ENCODE results near the gene TPCN2. TPM values are rescaled to one million over a fixed set of nuclear protein-coding genes. Genes with fewer than 3 reads are reported as not detected.
A peak's percentile ranks its signal among the peaks of the same experiment; 100 is the strongest.
"Not testable (repeated sequence)": the region's sequence is repeated elsewhere in the genome, so short reads cannot be mapped to it uniquely, and the experiment has no call there.

The TPCN2 gene
- total RNA-seq, 1 experiment from 2014 or later: 20.6 TPM

DNA sequence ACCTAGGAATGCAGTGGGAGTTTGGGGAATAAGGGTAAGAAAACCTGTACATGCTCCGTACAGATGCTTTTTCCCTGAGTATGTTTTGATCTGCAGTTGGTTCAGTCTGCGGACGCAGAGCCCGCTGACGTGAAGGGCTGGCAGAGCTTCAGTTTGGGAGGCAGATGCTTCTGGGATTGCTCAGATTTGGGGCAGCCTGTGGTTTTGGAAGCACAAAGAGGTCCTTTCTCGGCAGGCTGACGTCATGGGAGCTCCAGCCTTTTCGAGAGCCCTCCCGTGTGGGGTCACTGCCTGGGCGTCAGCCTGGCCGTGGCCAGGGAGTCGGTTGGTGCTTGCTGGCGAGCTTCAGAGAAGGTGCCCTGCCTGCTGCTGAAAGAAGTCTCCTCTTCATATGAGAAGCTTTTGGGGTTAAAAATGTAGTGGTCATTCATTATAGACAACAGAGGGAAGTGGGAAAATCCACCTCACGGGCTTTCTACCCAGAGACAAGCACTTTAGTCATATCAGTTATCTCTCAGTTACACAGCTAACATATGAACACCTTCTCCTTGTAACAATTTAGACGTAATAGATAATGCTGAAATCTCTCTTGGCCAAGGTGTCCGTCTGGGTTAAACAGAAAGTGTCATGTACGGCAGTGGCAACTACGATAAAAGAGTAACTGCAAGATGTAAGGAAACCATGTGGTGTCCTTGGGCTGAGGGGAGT lies 26.8 kb downstream of the TPCN2 start:
- in situ Hi-C loops (cut with HindIII; ENCODE audit: low pct_unique_long_range_greater_than_20kb, low sequenced_read_pairs): no loop called here
- CTCF ChIA-PET: no interaction called here

GRCh38 chr11:69076129-69076791 lies 27.5 kb downstream of the TPCN2 start:
- ATAC-seq (no peak), DNase-seq (ENCODE audit: low read depth, low spot score) (no peak)
- H3K4me3 ChIP-seq (ENCODE audit: low read depth in 2 of 2, low read length in 2 of 2): no peak overlapping the region
- H3K4me1 ChIP-seq (ENCODE audit: control insufficient read depth, insufficient read depth, low read length): no peaks in the 10 kb centered on the region
- no peaks in the 10 kb centered on the region for H3K9me3 ChIP-seq (ENCODE audit: control insufficient read depth, insufficient read depth, low read depth, low read length)
- no peak overlapping the region for H3K27ac ChIP-seq (ENCODE audit: low read length)
- BruUV-seq (replicated peaks): no TSS peak
- POLR2A ChIA-PET: no interaction called here
- in situ Hi-C loops (cut with HindIII; ENCODE audit: low pct_unique_long_range_greater_than_20kb, low sequenced_read_pairs): no loop called here
- intact Hi-C loops (cut with micrococcal nuclease; ENCODE audit: unreplicated experiment): no loop called here
- no peaks in the 10 kb centered on the region for H3K36me3 ChIP-seq (ENCODE audit: control insufficient read depth, insufficient read depth, low read length)
- no peaks in the 10 kb centered on the region for H3K27me3 ChIP-seq (ENCODE audit: control insufficient read depth, insufficient read depth, low read length)
- CTCF ChIA-PET: no interaction called here
- TF ChIP-seq POLR2AphosphoS5 (IDR thresholded peaks at IDR 0.05; ENCODE audit: low read depth, low read length) (no peak), SIN3A (IDR thresholded peaks at IDR 0.05; ENCODE audit: borderline replicate concordance, insufficient read depth, low read depth, low read length) (no peak), TCF7L2 (IDR thresholded peaks at IDR 0.05; ENCODE audit: low read depth, low read length) (no peak), CTCF (IDR thresholded peaks at IDR 0.05) (no peak)
- TF ChIP-seq, protein P1, sequence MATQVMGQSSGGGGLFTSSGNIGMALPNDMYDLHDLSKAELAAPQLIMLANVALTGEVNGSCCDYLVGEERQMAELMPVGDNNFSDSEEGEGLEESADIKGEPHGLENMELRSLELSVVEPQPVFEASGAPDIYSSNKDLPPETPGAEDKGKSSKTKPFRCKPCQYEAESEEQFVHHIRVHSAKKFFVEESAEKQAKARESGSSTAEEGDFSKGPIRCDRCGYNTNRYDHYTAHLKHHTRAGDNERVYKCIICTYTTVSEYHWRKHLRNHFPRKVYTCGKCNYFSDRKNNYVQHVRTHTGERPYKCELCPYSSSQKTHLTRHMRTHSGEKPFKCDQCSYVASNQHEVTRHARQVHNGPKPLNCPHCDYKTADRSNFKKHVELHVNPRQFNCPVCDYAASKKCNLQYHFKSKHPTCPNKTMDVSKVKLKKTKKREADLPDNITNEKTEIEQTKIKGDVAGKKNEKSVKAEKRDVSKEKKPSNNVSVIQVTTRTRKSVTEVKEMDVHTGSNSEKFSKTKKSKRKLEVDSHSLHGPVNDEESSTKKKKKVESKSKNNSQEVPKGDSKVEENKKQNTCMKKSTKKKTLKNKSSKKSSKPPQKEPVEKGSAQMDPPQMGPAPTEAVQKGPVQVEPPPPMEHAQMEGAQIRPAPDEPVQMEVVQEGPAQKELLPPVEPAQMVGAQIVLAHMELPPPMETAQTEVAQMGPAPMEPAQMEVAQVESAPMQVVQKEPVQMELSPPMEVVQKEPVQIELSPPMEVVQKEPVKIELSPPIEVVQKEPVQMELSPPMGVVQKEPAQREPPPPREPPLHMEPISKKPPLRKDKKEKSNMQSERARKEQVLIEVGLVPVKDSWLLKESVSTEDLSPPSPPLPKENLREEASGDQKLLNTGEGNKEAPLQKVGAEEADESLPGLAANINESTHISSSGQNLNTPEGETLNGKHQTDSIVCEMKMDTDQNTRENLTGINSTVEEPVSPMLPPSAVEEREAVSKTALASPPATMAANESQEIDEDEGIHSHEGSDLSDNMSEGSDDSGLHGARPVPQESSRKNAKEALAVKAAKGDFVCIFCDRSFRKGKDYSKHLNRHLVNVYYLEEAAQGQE (IDR thresholded peaks at IDR 0.05; ENCODE audit: insufficient read depth in 1 of 2, low read depth in 2 of 2, low read length in 1 of 2): no peak

More for the DNA sequence above, 26.8 kb downstream of the TPCN2 start:
- no peak for TF ChIP-seq SIN3A (IDR thresholded peaks at IDR 0.05; ENCODE audit: borderline replicate concordance, insufficient read depth, low read depth, low read length)
- no peak for TF ChIP-seq TCF7L2 (IDR thresholded peaks at IDR 0.05; ENCODE audit: low read depth, low read length)
- no peak for TF ChIP-seq CTCF (IDR thresholded peaks at IDR 0.05)
- TF ChIP-seq, protein P1 (IDR thresholded peaks at IDR 0.05; ENCODE audit: insufficient read depth in 1 of 2, low read depth in 2 of 2, low read length in 1 of 2): no peak
- TF ChIP-seq POLR2AphosphoS5 (IDR thresholded peaks at IDR 0.05; ENCODE audit: low read depth, low read length): no peak
- Histone ChIP-seq H3K27ac (ENCODE audit: low read length) (no peak overlapping the region), H3K4me3 (ENCODE audit: low read depth in 2 of 2, low read length in 2 of 2) (no peak overlapping the region), H3K27me3 (ENCODE audit: control insufficient read depth, insufficient read depth, low read length) (no peaks in the 10 kb centered on the region), H3K36me3 (ENCODE audit: control insufficient read depth, insufficient read depth, low read length) (no peaks in the 10 kb centered on the region), H3K4me1 (ENCODE audit: control insufficient read depth, insufficient read depth, low read length) (no peaks in the 10 kb centered on the region), H3K9me3 (ENCODE audit: control insufficient read depth, insufficient read depth, low read depth, low read length) (no peaks in the 10 kb centered on the region)
- intact Hi-C loops (cut with micrococcal nuclease; ENCODE audit: unreplicated experiment): no loop called here
- BruUV-seq (replicated peaks): no TSS peak
- ATAC-seq (peak; percentile 42; the same call in 1 of the 2 replicates), DNase-seq (ENCODE audit: low read depth, low spot score) (no peak)
- POLR2A ChIA-PET: no interaction called here

DNA sequence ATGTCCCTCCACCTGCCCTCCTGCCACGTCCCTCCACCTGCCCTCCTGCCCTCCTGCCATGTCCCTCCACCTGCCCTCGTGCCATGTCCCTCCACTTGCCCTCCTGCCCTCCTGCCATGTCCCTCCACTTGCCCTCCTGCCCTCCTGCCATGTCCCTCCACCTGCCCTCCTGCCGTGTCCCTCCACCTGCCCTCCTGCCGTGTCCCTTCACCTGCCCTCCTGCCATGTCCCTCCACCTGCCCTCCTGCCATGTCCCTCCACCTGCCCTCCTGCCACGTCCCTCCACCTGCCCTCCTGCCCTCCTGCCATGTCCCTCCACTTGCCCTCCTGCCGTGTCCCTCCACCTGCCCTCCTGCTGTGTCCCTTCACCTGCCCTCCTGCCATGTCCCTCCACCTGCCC lies 28.2 kb downstream of the TPCN2 start:
- CTCF ChIA-PET; in situ Hi-C loops (cut with HindIII; ENCODE audit: low pct_unique_long_range_greater_than_20kb, low sequenced_read_pairs); DNase-seq (ENCODE audit: low read depth, low spot score); H3K4me1 ChIP-seq (ENCODE audit: control insufficient read depth, insufficient read depth, low read length); H3K27me3 ChIP-seq (ENCODE audit: control insufficient read depth, insufficient read depth, low read length); POLR2A ChIA-PET; H3K4me3 ChIP-seq (ENCODE audit: low read depth in 2 of 2, low read length in 2 of 2); H3K9me3 ChIP-seq (ENCODE audit: control insufficient read depth, insufficient read depth, low read depth, low read length); intact Hi-C loops (cut with micrococcal nuclease; ENCODE audit: unreplicated experiment); H3K36me3 ChIP-seq (ENCODE audit: control insufficient read depth, insufficient read depth, low read length); H3K27ac ChIP-seq (ENCODE audit: low read length); BruUV-seq (replicated peaks); ATAC-seq: not testable (repeated sequence)
